ENCODE results near the gene IL1RAPL2. TPM values are rescaled to one million over a fixed set of nuclear protein-coding genes. Genes with fewer than 3 reads are reported as not detected.

Gene IL1RAPL2
- total RNA-seq, 1 donor from 2014 or later: not detected

DNA sequence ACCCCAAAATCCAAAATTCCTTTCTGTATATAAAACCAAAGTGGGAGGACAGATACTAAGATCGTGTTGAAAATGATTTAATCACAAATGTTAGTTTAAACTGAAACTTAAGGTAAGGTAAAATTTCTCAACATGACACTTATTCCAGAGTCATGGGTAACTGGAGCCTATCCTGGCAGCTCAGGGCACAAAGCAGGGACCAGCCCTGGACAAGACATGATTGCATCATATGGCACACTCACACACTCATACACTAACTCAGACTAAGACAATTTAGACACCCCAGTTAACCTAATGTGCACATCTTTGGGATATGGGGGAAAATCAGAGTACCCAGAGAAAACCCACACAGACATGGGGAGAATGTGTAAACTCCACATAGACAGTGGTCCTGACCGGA lies 898.6 kb downstream of the IL1RAPL2 start:
- Histone ChIP-seq H3K27me3 (ENCODE audit: low read depth) (no peaks in the 10 kb centered on the region), H3K9me3 (replicated peaks) (no peaks in the 10 kb centered on the region), H3K4me1 (no peaks in the 10 kb centered on the region), H3K36me3 (no peaks in the 10 kb centered on the region), H3K4me3 (no peak overlapping the region), H3K27ac (replicated peaks) (no peak overlapping the region)
- intact Hi-C loops (cut with micrococcal nuclease): no loop called here
- DNase-seq: no peak
- no peak for TF ChIP-seq CTCF (IDR thresholded peaks at IDR 0.05; ENCODE audit: borderline replicate concordance)

DNA sequence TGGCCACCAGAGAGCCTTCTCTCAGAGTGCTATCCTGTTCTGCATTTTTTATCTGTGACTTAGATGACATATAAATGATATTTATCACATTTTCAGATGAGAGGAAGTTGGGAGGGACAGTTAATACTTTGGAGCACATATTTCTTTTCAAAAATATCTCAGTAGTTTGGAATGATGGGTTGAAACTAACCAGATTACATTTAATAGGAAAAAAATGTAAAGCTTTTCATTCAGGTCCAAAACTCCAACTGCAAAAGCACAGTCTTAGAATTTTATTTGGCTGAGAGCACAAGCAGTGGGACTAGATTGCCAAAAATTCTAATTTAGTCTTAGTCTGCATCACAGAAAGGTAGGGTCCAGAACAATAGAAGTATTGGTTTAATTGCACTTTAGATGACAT lies 902.7 kb downstream of the IL1RAPL2 start:
- TF ChIP-seq CTCF (IDR thresholded peaks at IDR 0.05; ENCODE audit: borderline replicate concordance): no peak
- Histone ChIP-seq H3K4me3 (no peak overlapping the region), H3K9me3 (replicated peaks) (no peaks in the 10 kb centered on the region), H3K27me3 (ENCODE audit: low read depth) (no peaks in the 10 kb centered on the region), H3K4me1 (no peaks in the 10 kb centered on the region), H3K27ac (replicated peaks) (no peak overlapping the region), H3K36me3 (no peaks in the 10 kb centered on the region)
- intact Hi-C loops (cut with micrococcal nuclease): no loop called here
- no peak for DNase-seq

DNA sequence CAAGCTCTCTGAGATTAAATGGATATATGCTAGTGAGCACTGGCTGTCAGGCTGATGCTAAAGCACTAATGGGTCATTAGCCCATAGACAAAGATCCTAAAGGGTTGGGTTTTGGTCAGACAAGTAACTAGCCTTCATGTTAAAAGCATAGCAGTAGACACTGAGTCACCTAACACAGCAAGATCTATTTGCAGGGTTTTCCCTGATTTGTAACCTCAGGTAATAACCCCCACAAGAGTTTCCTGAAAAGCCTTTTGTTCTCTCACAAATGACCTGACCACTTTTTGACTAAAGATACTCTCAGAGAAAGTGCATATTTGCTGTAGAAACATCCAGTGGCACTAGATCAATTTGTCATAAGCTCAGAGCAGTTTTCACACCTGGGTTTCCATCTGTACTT lies 905.6 kb downstream of the IL1RAPL2 start:
- no peak for TF ChIP-seq CTCF (IDR thresholded peaks at IDR 0.05; ENCODE audit: borderline replicate concordance)
- no peaks in the 10 kb centered on the region for H3K9me3 ChIP-seq (replicated peaks)
- H3K4me3 ChIP-seq: no peak overlapping the region
- intact Hi-C loops (cut with micrococcal nuclease): no loop called here
- H3K36me3 ChIP-seq: no peaks in the 10 kb centered on the region
- no peaks in the 10 kb centered on the region for H3K27me3 ChIP-seq (ENCODE audit: low read depth)
- DNase-seq: no peak
- H3K4me1 ChIP-seq: no peaks in the 10 kb centered on the region
- H3K27ac ChIP-seq (replicated peaks): no peak overlapping the region

GRCh38 chrX:105475801-105476200 lies 909.8 kb downstream of the IL1RAPL2 start:
- TF ChIP-seq CTCF (IDR thresholded peaks at IDR 0.05; ENCODE audit: borderline replicate concordance): no peak
- Histone ChIP-seq H3K27me3 (ENCODE audit: low read depth) (no peaks in the 10 kb centered on the region), H3K4me3 (no peak overlapping the region), H3K9me3 (replicated peaks) (no peaks in the 10 kb centered on the region), H3K36me3 (no peaks in the 10 kb centered on the region), H3K4me1 (no peaks in the 10 kb centered on the region), H3K27ac (replicated peaks) (no peak overlapping the region)
- intact Hi-C loops (cut with micrococcal nuclease): no loop called here
- no peak for DNase-seq

GRCh38 chrX:105477351-105477750 lies 911.4 kb downstream of the IL1RAPL2 start:
- DNase-seq: no peak
- intact Hi-C loops (cut with micrococcal nuclease): no loop called here
- Histone ChIP-seq H3K27me3 (ENCODE audit: low read depth) (no peaks in the 10 kb centered on the region), H3K4me1 (no peaks in the 10 kb centered on the region), H3K36me3 (no peaks in the 10 kb centered on the region), H3K9me3 (replicated peaks) (no peaks in the 10 kb centered on the region), H3K4me3 (no peak overlapping the region), H3K27ac (replicated peaks) (no peak overlapping the region)
- no peak for TF ChIP-seq CTCF (IDR thresholded peaks at IDR 0.05; ENCODE audit: borderline replicate concordance)

All from left ventricle myocardium inferior (tissue), 1 donor.